ENCODE measurements around the gene SPHK1.
A peak's percentile ranks its signal among the peaks of the same experiment; 100 is the strongest.

SPHK1 gene

DNA sequence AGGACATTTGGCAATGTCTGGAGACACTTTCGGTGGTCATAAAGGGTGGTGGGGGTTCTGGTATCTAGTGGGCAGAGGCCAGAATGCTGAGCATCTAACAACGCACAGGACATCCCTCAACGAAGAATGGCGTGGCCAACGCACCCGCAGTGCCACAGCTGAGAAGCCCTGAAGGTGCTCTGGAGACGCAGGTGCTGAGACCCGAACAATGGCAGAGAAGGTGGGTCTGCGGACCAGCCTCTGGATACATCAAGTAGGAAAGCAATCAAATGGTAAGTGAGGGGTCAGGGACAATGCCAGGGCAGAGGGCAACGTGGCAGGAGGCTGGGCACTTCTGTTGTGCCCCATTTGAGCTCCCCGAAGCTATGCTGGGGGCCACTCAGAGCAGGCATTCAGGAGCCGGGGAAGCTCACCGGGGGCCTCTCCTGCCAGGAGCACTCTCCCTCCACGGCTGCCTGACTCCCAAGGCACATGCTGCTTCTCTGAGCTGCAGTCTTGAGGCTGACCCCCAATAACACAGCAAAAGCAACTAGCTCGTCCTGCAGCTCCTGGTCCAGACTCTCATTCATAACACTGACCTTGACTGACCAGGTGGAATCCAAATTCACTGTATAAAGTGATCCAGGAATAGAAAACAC is 26.0 kb downstream of the SPHK1 start:
- Mint-ChIP-seq H3K4me3 (no peak overlapping the region), H3K27me3 (no peaks in the 10 kb centered on the region), H3K27ac (ENCODE audit: low read depth) (no peak overlapping the region), H3K9me3 (no peaks in the 10 kb centered on the region), H3K4me1 (peaks cover 15% of the 10 kb centered on the region), H3K36me3 (ENCODE audit: insufficient read depth) (peaks cover 8% of the 10 kb centered on the region)
- no peak for DNase-seq (ENCODE audit: low spot score in 2 of 2)
- no peak for ATAC-seq (replicated peaks; ENCODE audit: extremely low read depth, poor library complexity, severe bottlenecking)

DNA sequence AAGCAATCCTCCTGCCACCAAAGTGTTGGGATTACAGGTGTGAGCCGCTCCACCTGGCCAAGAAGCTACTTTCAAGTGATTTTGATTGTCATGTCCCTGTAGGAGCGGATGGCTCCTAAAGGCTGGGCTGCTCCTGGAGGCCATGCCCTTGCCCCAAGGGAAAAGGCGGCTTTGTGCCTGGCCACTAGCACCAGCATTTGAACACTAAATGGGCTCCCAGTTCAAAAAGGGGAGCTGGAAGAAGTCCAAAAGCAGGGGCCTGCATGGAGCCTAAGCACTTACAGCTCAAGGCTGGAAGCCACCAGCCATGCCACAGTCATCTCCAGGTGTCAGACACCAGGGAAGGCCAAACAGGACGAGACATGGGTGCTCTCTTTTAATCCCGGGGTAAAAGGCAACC is 26.8 kb downstream of the SPHK1 start:
- peaks cover 15% of the 10 kb centered on the region for H3K4me1 Mint-ChIP-seq
- ATAC-seq (replicated peaks; ENCODE audit: extremely low read depth, poor library complexity, severe bottlenecking) (no peak), DNase-seq (ENCODE audit: low spot score in 2 of 2) (no peak)
- no peaks in the 10 kb centered on the region for H3K27me3 Mint-ChIP-seq
- peaks cover 6% of the 10 kb centered on the region for H3K36me3 Mint-ChIP-seq (ENCODE audit: insufficient read depth)
- H3K9me3 Mint-ChIP-seq, result no peaks in the 10 kb centered on the region
- no peak overlapping the region for H3K27ac Mint-ChIP-seq (ENCODE audit: low read depth)
- no peak overlapping the region for H3K4me3 Mint-ChIP-seq

DNA sequence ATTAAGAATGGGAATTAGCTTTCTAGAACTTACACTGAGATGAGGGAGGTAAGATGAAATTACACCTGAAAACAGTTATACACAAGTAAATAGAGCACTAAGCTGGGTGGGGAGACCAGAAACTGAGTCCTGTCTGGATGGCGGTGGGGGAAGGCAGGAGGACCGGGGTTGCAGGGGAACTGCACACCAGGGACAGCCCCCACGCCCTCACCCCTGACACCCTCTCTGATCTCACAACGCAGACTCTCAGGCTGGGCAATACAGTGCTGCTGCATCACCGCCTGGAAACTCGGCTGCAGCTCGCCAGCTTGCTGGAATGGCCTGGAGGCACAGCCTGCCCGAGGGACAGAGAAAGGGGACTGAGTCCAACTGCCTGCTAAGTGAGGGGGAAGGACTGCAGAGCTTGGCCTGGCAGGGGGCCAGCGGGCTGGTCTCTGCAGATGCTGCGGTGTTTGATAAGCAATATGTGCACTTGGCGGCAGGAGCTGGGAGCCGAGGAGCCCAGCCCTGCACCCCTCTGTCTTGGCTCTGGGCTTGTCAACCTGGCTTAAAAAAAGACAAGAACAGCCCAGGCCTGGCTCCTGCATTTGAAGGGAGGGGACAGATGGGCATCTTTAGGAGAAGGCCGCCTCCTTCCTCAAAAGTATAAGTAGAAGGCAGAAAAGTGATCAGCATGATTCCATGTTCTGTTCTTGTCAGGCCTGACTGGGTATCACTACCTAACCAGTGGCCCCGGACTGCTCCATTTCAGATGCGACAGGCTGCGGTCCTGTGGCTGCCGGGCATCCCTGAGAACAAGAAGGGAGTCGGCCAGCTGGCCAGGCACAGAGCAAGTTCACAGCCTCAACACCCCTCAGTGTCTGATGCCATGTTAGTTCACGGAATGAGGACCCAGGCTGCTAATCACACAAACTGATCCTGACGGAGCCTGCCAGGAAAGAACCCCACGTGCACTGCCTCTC is 30.2 kb downstream of the SPHK1 start:
- Mint-ChIP-seq H3K4me3 (no peak overlapping the region), H3K27me3 (no peaks in the 10 kb centered on the region), H3K9me3 (no peaks in the 10 kb centered on the region), H3K36me3 (ENCODE audit: insufficient read depth) (peaks cover 1% of the 10 kb centered on the region), H3K4me1 (peaks cover 23% of the 10 kb centered on the region), H3K27ac (ENCODE audit: low read depth) (no peak overlapping the region)
- DNase-seq (ENCODE audit: low spot score in 2 of 2) (no peak), ATAC-seq (replicated peaks; ENCODE audit: extremely low read depth, poor library complexity, severe bottlenecking) (no peak)

DNA sequence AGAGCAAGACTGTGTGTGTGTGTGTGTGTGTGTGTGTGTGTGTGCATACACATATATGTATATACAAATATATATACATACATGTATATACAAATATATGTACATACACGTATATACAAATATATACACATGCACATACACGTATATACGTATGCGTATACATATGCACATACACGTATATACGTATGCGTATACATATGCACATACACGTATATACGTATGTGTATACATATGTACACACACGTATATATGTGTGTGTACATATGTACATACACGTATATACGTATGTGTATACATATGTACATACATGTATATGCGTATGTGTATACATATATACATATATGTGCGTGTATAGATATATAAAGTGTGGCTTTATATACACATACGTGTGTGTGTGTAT is 31.4 kb downstream of the SPHK1 start:
- Mint-ChIP-seq H3K4me1 (peaks cover 26% of the 10 kb centered on the region), H3K9me3 (no peaks in the 10 kb centered on the region), H3K27ac (ENCODE audit: low read depth) (no peak overlapping the region), H3K27me3 (no peaks in the 10 kb centered on the region), H3K36me3 (ENCODE audit: insufficient read depth) (no peaks in the 10 kb centered on the region), H3K4me3 (no peak overlapping the region)
- DNase-seq (ENCODE audit: low spot score in 2 of 2), result no peak
- no peak for ATAC-seq (replicated peaks; ENCODE audit: extremely low read depth, poor library complexity, severe bottlenecking)

DNA sequence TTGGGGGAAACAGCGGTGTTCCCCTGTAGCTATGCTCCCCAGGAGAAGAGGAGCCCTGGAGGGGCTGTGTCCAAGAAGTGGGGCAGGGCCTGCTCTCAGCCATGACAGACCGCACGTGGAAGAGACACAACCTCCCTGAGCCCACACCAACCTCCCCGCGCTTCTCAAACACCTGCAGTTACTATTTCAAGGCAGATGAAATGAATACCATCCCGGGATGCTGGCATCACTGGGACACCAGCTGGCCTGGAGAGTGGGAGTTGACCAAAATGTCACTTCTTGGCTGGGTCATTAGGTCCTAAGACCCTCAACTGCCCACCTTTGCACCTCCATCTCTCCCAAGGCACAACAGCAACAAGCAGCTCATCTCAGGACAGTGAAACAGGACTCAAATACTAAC is 32.0 kb downstream of the SPHK1 start:
- Mint-ChIP-seq H3K36me3 (ENCODE audit: insufficient read depth) (no peaks in the 10 kb centered on the region), H3K4me3 (no peak overlapping the region), H3K4me1 (peaks cover 28% of the 10 kb centered on the region), H3K27ac (ENCODE audit: low read depth) (no peak overlapping the region), H3K27me3 (no peaks in the 10 kb centered on the region), H3K9me3 (no peaks in the 10 kb centered on the region)
- DNase-seq (ENCODE audit: low spot score in 2 of 2) (no peak), ATAC-seq (replicated peaks; ENCODE audit: extremely low read depth, poor library complexity, severe bottlenecking) (no peak)

DNA sequence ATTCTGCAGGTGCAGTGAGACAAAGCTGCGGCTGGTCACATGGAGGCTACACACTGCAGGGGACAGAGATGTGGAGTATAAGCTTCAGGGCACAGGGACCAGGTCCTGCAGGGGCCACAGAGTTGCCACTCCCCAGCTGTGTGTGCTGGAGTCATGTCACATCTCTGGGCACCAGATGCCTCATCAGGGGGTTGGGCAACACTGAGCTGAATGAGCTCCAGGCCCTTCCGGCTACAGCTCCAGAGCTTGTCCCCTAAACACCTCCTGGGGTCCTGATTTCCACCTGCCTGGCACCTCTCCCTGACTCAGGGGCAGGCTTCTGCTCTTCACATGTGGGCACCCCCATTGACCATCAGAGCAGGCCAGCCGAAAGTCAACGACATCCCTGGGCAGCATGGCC is 32.5 kb downstream of the SPHK1 start:
- Mint-ChIP-seq H3K4me3 (no peak overlapping the region), H3K36me3 (ENCODE audit: insufficient read depth) (no peaks in the 10 kb centered on the region), H3K27me3 (no peaks in the 10 kb centered on the region), H3K27ac (ENCODE audit: low read depth) (no peak overlapping the region), H3K9me3 (no peaks in the 10 kb centered on the region), H3K4me1 (peaks cover 28% of the 10 kb centered on the region)
- no peak for ATAC-seq (replicated peaks; ENCODE audit: extremely low read depth, poor library complexity, severe bottlenecking)
- DNase-seq (ENCODE audit: low spot score in 2 of 2), result no peak

DNA sequence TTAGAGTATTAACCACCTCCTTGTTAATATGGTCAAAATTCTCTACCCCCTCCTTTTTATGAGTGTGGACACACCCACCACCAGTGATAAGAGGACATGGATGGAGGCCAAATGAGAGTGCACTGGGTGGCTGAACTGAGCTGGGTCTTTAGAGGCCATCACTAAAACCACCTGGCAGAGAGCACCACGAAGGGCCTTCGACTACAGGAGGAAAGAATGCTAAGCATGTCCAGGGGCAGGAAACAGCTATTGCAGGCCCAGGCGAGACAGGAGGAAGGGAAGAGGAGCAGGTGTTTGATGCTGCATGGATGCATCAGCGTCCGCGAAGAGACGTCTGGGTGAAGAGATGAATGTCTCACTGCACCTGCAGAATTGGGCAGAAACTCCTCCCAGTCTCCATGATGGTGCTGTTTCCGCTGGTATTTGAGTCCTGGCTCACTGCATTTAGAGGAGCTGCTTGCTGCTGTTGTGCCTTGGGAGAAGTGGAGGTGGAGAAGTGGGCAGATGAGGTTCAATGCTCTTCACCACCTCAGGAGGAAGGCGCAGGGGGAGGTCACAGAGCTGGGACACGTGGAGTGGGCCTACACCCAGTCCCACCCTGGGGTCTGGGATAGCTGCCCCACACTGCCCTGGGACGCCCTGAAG is 33.2 kb downstream of the SPHK1 start:
- Mint-ChIP-seq H3K27ac (ENCODE audit: low read depth) (no peak overlapping the region), H3K4me3 (no peak overlapping the region), H3K27me3 (no peaks in the 10 kb centered on the region), H3K9me3 (no peaks in the 10 kb centered on the region), H3K4me1 (peaks cover 35% of the 10 kb centered on the region), H3K36me3 (ENCODE audit: insufficient read depth) (no peaks in the 10 kb centered on the region)
- ATAC-seq (replicated peaks; ENCODE audit: extremely low read depth, poor library complexity, severe bottlenecking) (no peak), DNase-seq (ENCODE audit: low spot score in 2 of 2) (no peak)

DNA sequence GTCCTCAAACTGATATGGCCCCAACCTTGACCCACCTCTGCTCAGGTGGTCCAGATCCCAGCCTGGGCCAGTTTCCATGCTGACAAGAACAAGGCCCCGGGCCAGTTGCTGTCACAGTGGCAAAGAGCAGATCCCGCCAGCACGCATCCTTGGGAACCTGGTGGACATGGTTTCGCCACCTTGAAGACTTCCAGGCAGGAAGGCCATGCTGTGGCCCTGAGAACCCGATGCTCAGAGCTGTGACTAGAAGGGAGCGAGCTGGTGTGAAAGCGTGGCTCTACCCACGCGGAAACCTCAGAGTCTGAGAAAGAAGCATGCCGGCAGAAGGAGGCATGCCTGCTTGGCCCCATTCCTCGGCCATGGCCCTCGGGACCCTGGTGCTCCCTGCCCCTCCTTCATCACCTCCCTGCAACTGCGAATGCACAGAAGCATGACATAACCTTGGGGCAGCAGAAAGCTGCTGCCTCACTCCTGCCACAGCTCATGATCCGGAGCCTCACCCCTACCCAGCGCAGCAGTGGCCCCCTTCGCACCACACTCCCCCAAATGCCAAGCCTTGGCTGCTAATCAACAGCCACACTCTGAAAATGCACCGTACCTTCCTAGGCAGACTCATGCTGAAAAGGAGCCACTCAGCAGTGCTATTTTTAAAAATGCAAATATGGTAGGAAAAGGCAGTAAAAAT is 35.3 kb downstream of the SPHK1 start:
- no peak overlapping the region for H3K27ac Mint-ChIP-seq (ENCODE audit: low read depth)
- ATAC-seq (replicated peaks; ENCODE audit: extremely low read depth, poor library complexity, severe bottlenecking), result no peak
- H3K27me3 Mint-ChIP-seq, result no peaks in the 10 kb centered on the region
- no peaks in the 10 kb centered on the region for H3K9me3 Mint-ChIP-seq
- H3K4me1 Mint-ChIP-seq, result peaks cover 36% of the 10 kb centered on the region
- no peaks in the 10 kb centered on the region for H3K36me3 Mint-ChIP-seq (ENCODE audit: insufficient read depth)
- no peak for DNase-seq (ENCODE audit: low spot score in 2 of 2)
- no peak overlapping the region for H3K4me3 Mint-ChIP-seq

DNA sequence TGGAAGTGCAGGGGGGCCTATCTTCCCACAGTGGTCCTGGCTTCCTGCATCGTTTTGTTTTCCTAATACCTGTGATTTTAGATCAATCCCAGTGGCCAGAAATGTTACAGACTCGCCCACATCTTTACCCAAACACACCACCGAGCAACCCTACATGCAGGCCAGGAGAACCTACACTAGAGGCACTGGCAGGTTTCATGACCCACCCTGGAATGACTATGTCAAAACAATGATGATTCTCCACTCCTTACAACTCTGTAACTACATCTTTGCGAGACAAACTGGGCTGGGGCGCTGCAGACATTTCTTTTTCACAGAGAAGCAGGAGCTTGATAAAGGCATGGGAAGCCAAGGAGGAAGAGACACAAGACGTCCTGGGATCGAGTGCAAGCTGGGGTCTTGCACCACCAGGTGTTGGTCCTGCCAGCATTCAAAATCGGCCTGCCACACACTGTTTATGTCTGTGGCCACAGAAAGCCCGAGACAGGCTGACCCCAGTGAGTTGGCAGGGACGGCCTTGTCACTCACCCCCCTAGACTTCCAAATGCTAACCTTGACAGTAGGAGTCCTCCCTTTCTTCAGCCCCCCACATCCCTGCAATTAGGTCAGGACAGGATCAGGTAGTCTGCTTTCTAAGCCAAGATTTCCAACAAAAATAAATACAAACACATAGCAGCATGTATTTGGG is 36.1 kb downstream of the SPHK1 start:
- Mint-ChIP-seq H3K36me3 (ENCODE audit: insufficient read depth) (no peaks in the 10 kb centered on the region), H3K4me1 (peaks cover 39% of the 10 kb centered on the region), H3K27ac (ENCODE audit: low read depth) (no peak overlapping the region), H3K9me3 (no peaks in the 10 kb centered on the region), H3K27me3 (no peaks in the 10 kb centered on the region), H3K4me3 (no peak overlapping the region)
- ATAC-seq (replicated peaks; ENCODE audit: extremely low read depth, poor library complexity, severe bottlenecking) (no peak), DNase-seq (ENCODE audit: low spot score in 2 of 2) (no peak)

DNA sequence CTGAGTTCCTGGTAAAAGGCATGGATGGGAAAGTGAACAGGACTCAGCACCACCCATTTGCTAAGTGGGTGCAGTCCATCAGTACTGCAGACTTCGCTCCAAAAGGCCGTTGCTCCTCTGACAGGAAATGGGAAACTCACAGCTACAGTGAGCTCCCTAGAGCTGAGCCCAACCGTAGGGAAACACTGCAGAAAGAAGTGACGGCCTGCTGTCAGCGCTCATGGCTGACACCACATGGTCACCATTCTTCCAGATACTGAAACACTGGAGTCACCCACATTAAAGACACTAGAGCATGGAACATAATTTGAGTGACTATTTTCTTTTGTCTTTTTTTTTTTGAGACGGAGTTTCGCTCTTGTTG is 36.6 kb downstream of the SPHK1 start:
- H3K9me3 Mint-ChIP-seq, result no peaks in the 10 kb centered on the region
- ATAC-seq (replicated peaks; ENCODE audit: extremely low read depth, poor library complexity, severe bottlenecking), result no peak
- peaks cover 43% of the 10 kb centered on the region for H3K4me1 Mint-ChIP-seq
- DNase-seq (ENCODE audit: low spot score in 2 of 2), result no peak
- H3K27ac Mint-ChIP-seq (ENCODE audit: low read depth), result no peak overlapping the region
- H3K36me3 Mint-ChIP-seq (ENCODE audit: insufficient read depth), result peaks cover 1% of the 10 kb centered on the region
- H3K4me3 Mint-ChIP-seq, result no peak overlapping the region
- no peaks in the 10 kb centered on the region for H3K27me3 Mint-ChIP-seq

DNA sequence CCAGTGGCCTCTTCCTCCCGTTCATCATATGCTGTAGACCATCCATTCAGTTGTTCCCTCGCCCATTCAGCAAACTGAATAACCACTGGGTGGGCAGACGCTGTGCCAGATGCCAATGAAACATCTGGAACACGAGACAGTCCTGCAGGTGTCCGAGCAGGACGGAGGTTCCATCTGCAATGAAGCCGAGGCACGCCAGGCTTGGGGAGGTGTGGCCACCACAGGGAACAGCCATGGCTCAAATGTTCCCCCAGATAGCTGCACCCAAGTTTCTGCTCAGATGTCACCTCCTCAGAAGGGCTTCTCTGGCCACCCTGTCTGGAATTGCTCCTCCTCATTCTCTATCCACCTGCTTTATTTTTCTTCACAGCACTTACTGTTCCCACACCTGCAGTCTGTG is 38.0 kb downstream of the SPHK1 start:
- Mint-ChIP-seq H3K36me3 (ENCODE audit: insufficient read depth) (peaks cover 2% of the 10 kb centered on the region), H3K4me1 (peaks cover 46% of the 10 kb centered on the region), H3K27me3 (no peaks in the 10 kb centered on the region), H3K27ac (ENCODE audit: low read depth) (no peak overlapping the region), H3K9me3 (no peaks in the 10 kb centered on the region), H3K4me3 (no peak overlapping the region)
- ATAC-seq (replicated peaks; ENCODE audit: extremely low read depth, poor library complexity, severe bottlenecking) (no peak), DNase-seq (ENCODE audit: low spot score in 2 of 2) (no peak)

DNA sequence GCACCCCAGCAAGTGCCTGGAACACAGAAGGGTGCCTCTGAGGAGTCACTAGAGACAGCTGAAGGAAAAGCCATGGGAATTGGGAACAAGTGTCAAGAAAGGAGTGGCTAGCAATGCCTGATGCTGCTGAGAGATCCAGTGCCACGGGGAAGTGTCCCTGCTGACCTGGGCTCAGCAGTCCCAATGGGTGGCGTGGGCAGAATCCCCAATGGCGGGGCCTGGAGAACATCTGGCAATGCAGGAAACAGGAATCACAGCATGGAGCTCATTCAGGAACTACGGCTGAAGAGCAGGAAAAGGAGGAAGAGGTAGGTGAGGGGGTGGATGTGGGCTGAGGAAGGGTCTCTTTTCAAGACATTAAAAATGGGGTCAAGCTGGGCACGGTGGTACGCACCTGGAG is 38.5 kb downstream of the SPHK1 start:
- no peaks in the 10 kb centered on the region for H3K27me3 Mint-ChIP-seq
- peaks cover 42% of the 10 kb centered on the region for H3K4me1 Mint-ChIP-seq
- no peak overlapping the region for H3K27ac Mint-ChIP-seq (ENCODE audit: low read depth)
- peaks cover 2% of the 10 kb centered on the region for H3K36me3 Mint-ChIP-seq (ENCODE audit: insufficient read depth)
- peak overlapping the region; percentile 2 for H3K4me3 Mint-ChIP-seq
- DNase-seq (ENCODE audit: low spot score in 2 of 2), result no peak
- H3K9me3 Mint-ChIP-seq, result no peaks in the 10 kb centered on the region
- no peak for ATAC-seq (replicated peaks; ENCODE audit: extremely low read depth, poor library complexity, severe bottlenecking)

Data from central memory CD8-positive, alpha-beta T cell (primary cell).